ENCODE measurements around the gene ZNF236.
"Not testable (repeated sequence)": the region's sequence is repeated elsewhere in the genome, so short reads cannot be mapped to it uniquely, and the experiment has no call there.

The ZNF236 gene

GRCh38 chr18:77012806-77013541, 190.6 kb downstream of the ZNF236 start:
- DNase-seq = no peak

- DNase-seq = peak in 1 of 3 experiments; percentile 16
Observed at GRCh38 chr18:77013811-77014521, 191.6 kb downstream of the ZNF236 start.

GRCh38 chr18:77014538-77014937, 192.2 kb downstream of the ZNF236 start:
- DNase-seq = no peak

GRCh38 chr18:77015169-77015568, 192.8 kb downstream of the ZNF236 start:
- DNase-seq = no peak

GRCh38 chr18:77015771-77016710, 193.7 kb downstream of the ZNF236 start:
- DNase-seq = no peak

GRCh38 chr18:77016936-77017335, 194.6 kb downstream of the ZNF236 start:
- DNase-seq = no peak

- DNase-seq = no peak
Observed at GRCh38 chr18:77017355-77017754, 195.0 kb downstream of the ZNF236 start.

GRCh38 chr18:77018650-77019049, 196.3 kb downstream of the ZNF236 start:
- not testable (repeated sequence) for DNase-seq

GRCh38 chr18:77019641-77020040, 197.3 kb downstream of the ZNF236 start:
- DNase-seq = no peak

Data from NCI-H1417 (cell line).